ENCODE measurements around the gene RRBP1.

RRBP1 gene

GRCh38 chr20:17571153-17571527 lies 110.9 kb downstream of the RRBP1 start:
- no peak for DNase-seq (ENCODE audit: low spot score)

DNA sequence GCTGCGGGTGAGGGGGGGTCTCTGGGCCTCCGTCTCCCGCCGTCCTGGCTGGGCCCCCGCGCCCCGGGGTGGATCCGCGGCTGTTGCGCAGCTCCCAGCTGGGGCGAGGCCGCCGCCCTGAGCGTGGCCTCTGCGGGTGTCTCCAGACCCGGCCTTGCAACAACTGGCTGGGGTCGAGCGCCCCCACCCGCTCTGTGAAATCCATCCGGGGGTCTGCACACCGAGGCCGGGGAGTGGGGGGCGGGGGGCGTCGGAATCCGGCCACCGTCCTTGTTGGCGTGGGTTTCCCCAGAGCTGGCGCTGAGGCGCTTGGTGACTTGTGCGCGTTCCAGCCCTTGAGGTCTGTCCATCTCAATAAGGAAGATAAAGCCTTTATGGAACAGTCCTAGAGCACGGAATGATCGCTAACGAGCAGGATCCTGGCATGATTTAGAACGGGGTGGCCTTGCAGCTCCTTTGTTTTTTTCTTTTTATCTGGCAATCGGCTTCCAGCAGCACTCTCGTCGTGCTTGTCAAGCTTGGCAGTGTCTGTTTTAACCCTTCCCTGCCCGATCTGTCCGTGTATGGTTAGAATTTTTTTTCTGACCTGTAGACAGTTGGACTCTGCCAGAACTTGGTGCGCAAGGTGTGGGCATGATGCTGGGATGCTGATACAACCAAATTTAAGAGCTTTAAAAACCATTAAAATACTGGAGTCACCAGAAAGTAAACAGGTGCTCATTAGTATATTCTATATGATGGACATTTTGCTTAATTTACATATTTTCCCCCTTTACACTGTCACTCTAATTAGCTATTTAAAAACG lies 111.5 kb downstream of the RRBP1 start:
- DNase-seq (ENCODE audit: low spot score): peak; percentile 60

DNA sequence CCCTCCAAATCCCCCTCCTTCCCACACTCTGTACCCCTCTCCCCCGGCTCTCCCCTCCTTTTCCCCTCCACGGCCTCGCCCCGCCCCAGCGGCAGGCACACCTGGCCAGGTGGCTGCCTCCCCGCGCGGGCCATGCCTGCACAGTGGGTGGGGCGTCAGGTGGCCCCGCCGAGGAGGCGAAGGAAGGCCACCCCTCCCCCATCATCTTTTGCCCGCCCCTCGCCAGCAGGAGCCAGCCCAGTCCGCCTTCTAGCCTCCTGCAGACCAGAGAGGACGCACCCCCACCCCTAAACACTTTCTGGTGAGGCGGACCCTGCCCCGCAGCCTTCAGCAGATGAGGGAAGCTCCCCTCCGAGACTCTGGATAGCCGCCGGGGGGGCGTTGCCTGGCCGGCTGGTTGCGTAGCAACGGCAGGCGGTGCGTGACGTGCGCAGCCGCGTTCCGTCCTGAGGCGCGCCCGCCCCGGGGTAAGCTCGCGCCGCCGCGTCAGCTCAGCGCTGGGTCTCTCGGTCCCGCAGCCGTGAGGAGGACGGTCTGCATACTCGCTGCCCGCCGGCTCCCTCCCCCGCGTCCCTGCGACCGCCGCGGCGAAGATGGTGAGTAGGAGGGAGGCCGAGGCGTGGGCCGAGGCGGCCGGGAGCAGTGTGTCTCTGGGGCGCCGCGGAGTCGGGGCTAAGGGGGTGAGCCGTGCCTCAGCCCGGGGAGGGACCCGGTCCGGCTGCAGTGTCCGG lies 112.3 kb downstream of the RRBP1 start, which contains the start of gene DSTN:
DSTN (plus strand) TSS at position 460 of the 731 bp plus-strand sequence; CDS start at position 594, 134 bp downstream.
- DNase-seq (ENCODE audit: low spot score): peak; percentile 97

DNA sequence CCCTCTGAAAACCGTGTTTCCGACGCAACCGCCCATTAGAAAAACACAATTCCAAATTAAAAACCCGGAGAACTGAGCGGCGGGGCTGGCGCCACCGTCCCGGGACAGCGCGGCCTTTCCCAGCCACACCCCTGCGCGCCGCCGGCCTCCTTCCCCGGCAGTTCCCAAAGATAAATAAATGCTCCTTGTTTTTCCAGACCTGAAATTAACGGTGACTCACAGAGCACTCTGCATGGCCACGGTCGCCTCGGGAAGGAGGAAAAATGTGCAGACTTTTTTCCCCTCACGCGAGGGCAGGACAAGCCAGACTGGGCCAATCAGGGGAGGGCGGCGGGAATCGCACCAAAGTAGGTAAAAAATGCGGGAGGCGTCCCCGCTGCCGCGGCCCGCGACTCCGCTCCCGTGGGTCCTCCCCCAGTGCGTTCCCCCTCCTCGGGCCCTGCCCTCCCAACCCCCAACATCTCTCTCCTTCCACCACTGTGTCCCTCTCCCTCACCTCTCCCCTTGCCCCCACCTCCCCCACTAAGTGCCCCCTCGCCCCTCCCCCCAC lies 113.0 kb downstream of the RRBP1 start:
- peak; percentile 93 for DNase-seq (ENCODE audit: low spot score)

DNA sequence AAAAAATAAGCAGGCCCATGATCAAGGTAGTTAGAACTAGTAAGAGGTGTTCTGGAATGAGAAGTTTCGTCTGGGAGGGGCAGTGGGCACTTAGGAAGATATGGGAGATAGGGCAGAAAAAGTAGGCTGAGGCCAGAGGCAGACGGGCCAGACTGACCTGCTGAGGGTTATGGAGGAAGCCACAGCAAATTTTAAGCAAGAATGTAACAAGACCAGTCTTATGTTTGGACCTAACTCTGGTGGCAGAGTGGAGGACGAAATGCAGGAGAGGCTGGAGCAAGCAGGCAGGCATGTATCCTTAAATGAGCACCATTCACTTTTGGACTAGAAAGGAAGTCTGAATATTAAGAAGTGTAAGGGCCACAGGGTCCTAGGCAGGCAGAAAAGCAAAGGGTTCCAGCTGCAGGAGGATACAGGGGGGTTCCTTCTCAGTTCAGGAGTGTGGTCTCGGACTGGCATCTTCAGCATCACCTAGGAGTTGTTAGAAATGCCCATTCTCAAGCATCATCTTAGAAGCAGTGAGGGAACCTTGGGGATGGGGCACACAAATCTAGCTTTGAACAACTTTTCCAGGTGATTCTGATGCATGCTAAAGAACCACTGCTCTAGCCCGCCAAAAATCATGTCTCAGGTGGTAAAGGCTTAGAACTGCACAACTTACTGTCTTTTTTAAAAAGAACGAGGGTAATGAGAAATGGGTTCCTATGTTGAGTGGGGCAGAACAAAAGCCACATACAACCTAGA lies 113.8 kb downstream of the RRBP1 start:
- no peak for DNase-seq (ENCODE audit: low spot score)

- DNase-seq (ENCODE audit: low spot score): no peak
These were observed 115.7 kb downstream of the RRBP1 start for GRCh38 chr20:17566345-17566744.

DNA sequence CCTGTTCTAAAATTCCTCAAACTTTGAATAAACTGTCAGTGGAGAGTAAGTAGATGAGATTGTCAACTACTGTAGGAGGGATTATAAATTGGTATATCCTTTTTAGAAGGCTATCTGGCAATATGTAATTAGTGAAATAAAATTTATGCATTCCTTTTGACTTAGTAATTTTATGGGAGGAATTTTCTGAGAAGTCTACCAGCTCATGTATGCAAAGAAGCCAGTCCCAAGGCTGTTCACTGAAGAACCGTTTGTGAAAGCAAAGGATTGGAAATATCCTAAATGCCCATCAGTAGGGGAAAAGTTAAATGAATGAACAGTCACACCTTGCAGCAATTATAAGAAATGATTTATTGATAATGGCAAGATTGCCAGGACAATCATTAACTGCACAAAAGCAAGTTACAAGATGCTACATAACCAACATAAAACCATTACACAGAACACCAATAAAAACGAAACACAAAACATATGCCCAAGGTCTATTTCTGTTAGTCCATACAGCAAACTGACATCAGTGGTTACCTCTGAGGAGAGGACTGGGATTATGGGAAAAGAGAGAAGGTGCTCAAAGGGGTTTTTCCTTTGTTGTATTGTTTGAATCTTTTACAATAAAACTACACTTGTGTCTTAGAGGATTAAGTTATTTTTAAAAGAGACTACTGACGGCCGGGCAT lies 116.7 kb downstream of the RRBP1 start:
- DNase-seq (ENCODE audit: low spot score): no peak
